Panc1 (cell line): Measurements from ENCODE around the gene PLEKHA8.

Experiments used
- CTCF ChIP-seq: fragments of 450-650 bp; IDR thresholded peaks from 2 replicates; pipeline ENCODE4 v1.5.1; 2017; ENCODE audit warnings: mild to moderate bottlenecking
- POLR2AphosphoS5 ChIP-seq: IDR thresholded peaks from 2 replicates; pipeline ENCODE4 v1.6.1; 2012; ENCODE audit warnings: mild to moderate bottlenecking, low read depth, low read length, moderate library complexity
- REST ChIP-seq, 2 experiments: IDR thresholded peaks; 2 replicates each; pipeline ENCODE4 v1.6.1; 2011 to 2012; ENCODE audit warnings: low read depth in 2 of 2, control low read depth in 1 of 2, low read length in 1 of 2, mild to moderate bottlenecking in 1 of 2, moderate library complexity in 1 of 2; ENCODE audit not compliant: insufficient read depth in 1 of 2
- SIN3A ChIP-seq: IDR thresholded peaks from 2 replicates; pipeline ENCODE4 v1.6.1; 2012; ENCODE audit warnings: low read depth, mild to moderate bottlenecking, low read length, moderate library complexity, borderline replicate concordance; ENCODE audit not compliant: insufficient read depth
- TCF7L2 ChIP-seq: IDR thresholded peaks from 2 replicates; pipeline ENCODE4 v1.6.1; 2011; ENCODE audit warnings: mild to moderate bottlenecking, low read depth, low read length, inconsistent platforms

- no peak for TF ChIP-seq CTCF
- TF ChIP-seq POLR2AphosphoS5: no peak
- 0 out of 2 replicates have a peak, but pooled peaks have one; percentile 11 for TF ChIP-seq SIN3A
- TF ChIP-seq TCF7L2: peak; percentile 70; the same call in 1 of the 2 replicates
- no peak for TF ChIP-seq REST (IDR thresholded peaks at IDR 0.05; ENCODE audit: insufficient read depth in 1 of 2, low read depth in 2 of 2, low read length in 1 of 2)
These were observed 40.3 kb upstream of the PLEKHA8 start for GRCh38 chr7:29987811-29988317.
